ENCODE data around the gene DCDC2C.

The DCDC2C gene

GRCh38 chr2:3742743-3743508 is 39.6 kb downstream of the DCDC2C start:
- no peaks in the 10 kb centered on the region for H3K9me3 ChIP-seq (ENCODE audit: control insufficient read depth, low read length)
- H3K9ac ChIP-seq (ENCODE audit: low read length): no peak overlapping the region
- H3K4me1 ChIP-seq (ENCODE audit: control insufficient read depth, insufficient read depth, low read length): no peaks in the 10 kb centered on the region
- no peaks in the 10 kb centered on the region for H3K36me3 ChIP-seq (ENCODE audit: control insufficient read depth, insufficient read depth, low read length)
- H3K4me3 ChIP-seq (ENCODE audit: low read length): no peak overlapping the region
- H3K27me3 ChIP-seq (ENCODE audit: control insufficient read depth, insufficient read depth, low read length): peaks cover 2% of the 10 kb centered on the region

GRCh38 chr2:3743951-3744555 is 40.7 kb downstream of the DCDC2C start:
- H3K4me3 ChIP-seq (ENCODE audit: low read length): no peak overlapping the region
- H3K36me3 ChIP-seq (ENCODE audit: control insufficient read depth, insufficient read depth, low read length): no peaks in the 10 kb centered on the region
- H3K9ac ChIP-seq (ENCODE audit: low read length): no peak overlapping the region
- no peaks in the 10 kb centered on the region for H3K9me3 ChIP-seq (ENCODE audit: control insufficient read depth, low read length)
- H3K27me3 ChIP-seq (ENCODE audit: control insufficient read depth, insufficient read depth, low read length): peaks cover 2% of the 10 kb centered on the region
- H3K4me1 ChIP-seq (ENCODE audit: control insufficient read depth, insufficient read depth, low read length): no peaks in the 10 kb centered on the region

- Histone ChIP-seq H3K27me3 (ENCODE audit: control insufficient read depth, insufficient read depth, low read length) (peaks cover 2% of the 10 kb centered on the region), H3K36me3 (ENCODE audit: control insufficient read depth, insufficient read depth, low read length) (no peaks in the 10 kb centered on the region), H3K9me3 (ENCODE audit: control insufficient read depth, low read length) (no peaks in the 10 kb centered on the region), H3K4me3 (ENCODE audit: low read length) (no peak overlapping the region), H3K4me1 (ENCODE audit: control insufficient read depth, insufficient read depth, low read length) (no peaks in the 10 kb centered on the region), H3K9ac (ENCODE audit: low read length) (no peak overlapping the region)
Observed at GRCh38 chr2:3745920-3746319, 42.5 kb downstream of the DCDC2C start.

- Histone ChIP-seq H3K4me1 (ENCODE audit: control insufficient read depth, insufficient read depth, low read length) (no peaks in the 10 kb centered on the region), H3K9me3 (ENCODE audit: control insufficient read depth, low read length) (no peaks in the 10 kb centered on the region), H3K36me3 (ENCODE audit: control insufficient read depth, insufficient read depth, low read length) (no peaks in the 10 kb centered on the region), H3K27me3 (ENCODE audit: control insufficient read depth, insufficient read depth, low read length) (peaks cover 2% of the 10 kb centered on the region), H3K4me3 (ENCODE audit: low read length) (no peak overlapping the region), H3K9ac (ENCODE audit: low read length) (no peak overlapping the region)
Observed at GRCh38 chr2:3747032-3747654, 43.8 kb downstream of the DCDC2C start.

GRCh38 chr2:3747826-3748225 is 44.5 kb downstream of the DCDC2C start:
- Histone ChIP-seq H3K36me3 (ENCODE audit: control insufficient read depth, insufficient read depth, low read length) (no peaks in the 10 kb centered on the region), H3K4me1 (ENCODE audit: control insufficient read depth, insufficient read depth, low read length) (no peaks in the 10 kb centered on the region), H3K9me3 (ENCODE audit: control insufficient read depth, low read length) (no peaks in the 10 kb centered on the region), H3K27me3 (ENCODE audit: control insufficient read depth, insufficient read depth, low read length) (peaks cover 2% of the 10 kb centered on the region), H3K4me3 (ENCODE audit: low read length) (no peak overlapping the region), H3K9ac (ENCODE audit: low read length) (no peak overlapping the region)

- Histone ChIP-seq H3K4me3 (ENCODE audit: low read length) (no peak overlapping the region), H3K9me3 (ENCODE audit: control insufficient read depth, low read length) (no peaks in the 10 kb centered on the region), H3K36me3 (ENCODE audit: control insufficient read depth, insufficient read depth, low read length) (no peaks in the 10 kb centered on the region), H3K9ac (ENCODE audit: low read length) (no peak overlapping the region), H3K4me1 (ENCODE audit: control insufficient read depth, insufficient read depth, low read length) (no peaks in the 10 kb centered on the region), H3K27me3 (ENCODE audit: control insufficient read depth, insufficient read depth, low read length) (peaks cover 2% of the 10 kb centered on the region)
Observed at GRCh38 chr2:3749201-3749600, 45.8 kb downstream of the DCDC2C start.

- no peak overlapping the region for H3K4me3 ChIP-seq (ENCODE audit: low read length)
Observed at GRCh38 chr2:3751251-3751650, 47.9 kb downstream of the DCDC2C start.

GRCh38 chr2:3751806-3752205 is 48.4 kb downstream of the DCDC2C start:
- Histone ChIP-seq H3K4me3 (ENCODE audit: low read length) (no peak overlapping the region), H3K9me3 (ENCODE audit: control insufficient read depth, low read length) (no peaks in the 10 kb centered on the region), H3K36me3 (ENCODE audit: control insufficient read depth, insufficient read depth, low read length) (no peaks in the 10 kb centered on the region), H3K27me3 (ENCODE audit: control insufficient read depth, insufficient read depth, low read length) (peaks cover 2% of the 10 kb centered on the region), H3K4me1 (ENCODE audit: control insufficient read depth, insufficient read depth, low read length) (no peaks in the 10 kb centered on the region), H3K9ac (ENCODE audit: low read length) (no peak overlapping the region)

More at GRCh38 chr2:3751251-3751650, 47.9 kb downstream of the DCDC2C start:
- Histone ChIP-seq H3K36me3 (ENCODE audit: control insufficient read depth, insufficient read depth, low read length) (no peaks in the 10 kb centered on the region), H3K27me3 (ENCODE audit: control insufficient read depth, insufficient read depth, low read length) (peaks cover 2% of the 10 kb centered on the region), H3K4me1 (ENCODE audit: control insufficient read depth, insufficient read depth, low read length) (no peaks in the 10 kb centered on the region), H3K9me3 (ENCODE audit: control insufficient read depth, low read length) (no peaks in the 10 kb centered on the region), H3K9ac (ENCODE audit: low read length) (no peak overlapping the region)

- Histone ChIP-seq H3K36me3 (ENCODE audit: control insufficient read depth, insufficient read depth, low read length) (no peaks in the 10 kb centered on the region), H3K9ac (ENCODE audit: low read length) (no peak overlapping the region), H3K9me3 (ENCODE audit: control insufficient read depth, low read length) (no peaks in the 10 kb centered on the region), H3K4me1 (ENCODE audit: control insufficient read depth, insufficient read depth, low read length) (no peaks in the 10 kb centered on the region), H3K4me3 (ENCODE audit: low read length) (no peak overlapping the region), H3K27me3 (ENCODE audit: control insufficient read depth, insufficient read depth, low read length) (peaks cover 2% of the 10 kb centered on the region)
Observed at GRCh38 chr2:3752376-3752775, 49.0 kb downstream of the DCDC2C start.

- H3K9ac ChIP-seq (ENCODE audit: low read length): no peak overlapping the region
- no peaks in the 10 kb centered on the region for H3K4me1 ChIP-seq (ENCODE audit: control insufficient read depth, insufficient read depth, low read length)
- no peaks in the 10 kb centered on the region for H3K27me3 ChIP-seq (ENCODE audit: control insufficient read depth, insufficient read depth, low read length)
- H3K9me3 ChIP-seq (ENCODE audit: control insufficient read depth, low read length): no peaks in the 10 kb centered on the region
- H3K36me3 ChIP-seq (ENCODE audit: control insufficient read depth, insufficient read depth, low read length): no peaks in the 10 kb centered on the region
- H3K4me3 ChIP-seq (ENCODE audit: low read length): no peak overlapping the region
Observed at GRCh38 chr2:3753561-3753960, 50.2 kb downstream of the DCDC2C start.

GRCh38 chr2:3754280-3754679 is 50.9 kb downstream of the DCDC2C start:
- H3K4me3 ChIP-seq (ENCODE audit: low read length): no peak overlapping the region
- no peaks in the 10 kb centered on the region for H3K9me3 ChIP-seq (ENCODE audit: control insufficient read depth, low read length)
- H3K9ac ChIP-seq (ENCODE audit: low read length): no peak overlapping the region
- H3K36me3 ChIP-seq (ENCODE audit: control insufficient read depth, insufficient read depth, low read length): no peaks in the 10 kb centered on the region
- no peaks in the 10 kb centered on the region for H3K27me3 ChIP-seq (ENCODE audit: control insufficient read depth, insufficient read depth, low read length)
- no peaks in the 10 kb centered on the region for H3K4me1 ChIP-seq (ENCODE audit: control insufficient read depth, insufficient read depth, low read length)

GRCh38 chr2:3754795-3755194 is 51.4 kb downstream of the DCDC2C start:
- no peaks in the 10 kb centered on the region for H3K4me1 ChIP-seq (ENCODE audit: control insufficient read depth, insufficient read depth, low read length)
- no peaks in the 10 kb centered on the region for H3K27me3 ChIP-seq (ENCODE audit: control insufficient read depth, insufficient read depth, low read length)

More at GRCh38 chr2:3754795-3755194, 51.4 kb downstream of the DCDC2C start:
- Histone ChIP-seq H3K4me3 (ENCODE audit: low read length) (no peak overlapping the region), H3K9me3 (ENCODE audit: control insufficient read depth, low read length) (no peaks in the 10 kb centered on the region), H3K9ac (ENCODE audit: low read length) (no peak overlapping the region), H3K36me3 (ENCODE audit: control insufficient read depth, insufficient read depth, low read length) (no peaks in the 10 kb centered on the region)

Measured in mucosa of stomach (tissue), 1 donor.